DMS114 treated with DMSO at 0.1 percent for 48 hours (cell line): ENCODE measurements around the gene NLGN1.

ENCODE experiments used
- DNase-seq: peaks from one replicate; lab custom pipeline; 2025; ENCODE audit not compliant: unreplicated experiment; lab: John Stamatoyannopoulos, UW

The NLGN1 gene

DNA sequence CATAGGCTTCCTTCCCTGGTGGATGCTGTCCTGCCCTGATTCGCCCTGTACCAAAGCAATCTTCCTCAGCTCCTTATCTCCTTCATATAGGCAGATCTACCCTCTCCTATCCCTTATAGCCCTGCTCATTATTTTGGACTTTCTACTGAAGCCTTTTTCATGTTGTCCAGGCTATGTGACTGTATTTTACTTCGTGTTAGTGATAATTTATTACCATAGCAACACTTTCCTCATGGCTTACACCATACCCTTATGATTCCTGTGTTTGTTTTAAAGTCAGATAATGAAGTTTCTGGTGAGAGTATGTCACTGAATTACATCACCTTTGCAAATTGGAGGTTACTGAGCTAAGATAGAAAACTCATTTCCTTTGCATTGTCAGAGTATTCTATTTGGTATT is 352.6 kb downstream of the NLGN1 start:
- no peak for DNase-seq

DNA sequence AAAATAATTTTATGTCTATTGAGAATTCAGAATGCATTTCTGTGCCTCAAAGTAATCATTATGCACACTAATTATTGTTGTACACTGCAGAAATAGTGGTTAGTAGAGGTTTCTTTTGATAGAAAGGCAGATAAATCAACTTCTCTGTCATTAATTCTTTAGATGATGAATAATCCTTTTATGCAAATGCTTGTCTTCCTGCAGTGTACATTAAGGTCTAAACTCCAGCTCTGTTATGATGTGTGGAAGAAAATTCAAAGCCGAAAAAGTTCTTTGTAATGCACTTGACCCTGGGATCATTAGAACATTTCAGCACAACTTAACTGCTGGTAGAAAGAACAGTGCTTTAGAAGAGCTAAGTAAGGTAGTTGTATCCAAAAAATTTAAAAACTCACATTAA is 353.0 kb downstream of the NLGN1 start:
- DNase-seq: no peak

DNA sequence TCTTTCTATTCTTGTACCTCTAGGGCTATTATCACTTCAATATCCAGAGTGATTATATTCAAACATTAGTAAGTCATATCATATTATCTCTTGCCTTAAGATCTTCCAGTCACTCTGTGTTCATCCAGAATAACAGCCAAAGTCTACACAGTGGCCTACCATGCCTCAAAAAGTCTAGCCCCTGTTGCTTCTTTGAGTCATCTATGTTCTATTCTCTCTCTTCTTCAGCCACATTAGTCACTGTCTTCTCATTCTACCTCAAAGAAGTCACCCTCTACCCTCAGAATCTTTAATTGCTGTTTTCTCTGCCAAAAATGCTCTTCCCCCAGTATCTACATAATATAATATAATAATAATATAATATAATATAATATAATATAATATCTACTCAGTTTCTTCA is 356.0 kb downstream of the NLGN1 start:
- DNase-seq: no peak

DNA sequence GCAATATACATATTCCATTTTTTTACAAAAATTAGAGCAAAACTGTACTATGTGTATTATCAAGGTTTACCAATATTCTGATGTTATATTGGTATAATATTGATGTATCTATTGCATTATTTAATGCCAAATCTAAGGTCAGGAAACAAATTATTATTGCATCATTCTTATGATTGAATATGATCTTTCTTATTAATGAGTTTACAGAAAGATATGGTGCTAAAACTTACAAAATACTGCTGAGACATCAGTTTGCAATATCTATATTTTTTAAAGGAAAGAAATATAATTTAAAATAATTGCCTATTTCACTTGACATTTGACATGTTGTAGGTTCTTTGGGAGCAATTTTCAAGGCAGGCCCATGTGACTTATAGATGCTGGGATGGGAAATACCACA is 357.6 kb downstream of the NLGN1 start:
- DNase-seq: no peak

DNA sequence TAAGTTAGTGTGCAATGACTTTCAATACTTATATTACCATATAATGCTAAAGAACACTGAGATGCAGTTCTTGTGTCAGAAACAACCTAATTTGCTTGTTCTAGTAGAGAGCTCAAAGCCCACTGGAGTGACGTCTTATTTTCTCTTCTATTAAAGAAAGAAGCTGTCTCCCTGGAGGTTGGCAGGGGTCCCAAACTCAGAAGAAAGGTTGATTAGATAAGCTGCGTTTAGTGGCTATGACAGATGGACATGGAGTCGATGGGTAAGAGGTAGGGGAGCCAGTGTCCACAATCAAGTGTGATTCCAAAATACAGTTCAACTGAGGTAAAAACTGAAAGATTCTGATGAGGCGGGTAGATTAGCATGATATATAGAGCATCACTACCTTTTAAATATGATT is 363.6 kb downstream of the NLGN1 start:
- DNase-seq: no peak

DNA sequence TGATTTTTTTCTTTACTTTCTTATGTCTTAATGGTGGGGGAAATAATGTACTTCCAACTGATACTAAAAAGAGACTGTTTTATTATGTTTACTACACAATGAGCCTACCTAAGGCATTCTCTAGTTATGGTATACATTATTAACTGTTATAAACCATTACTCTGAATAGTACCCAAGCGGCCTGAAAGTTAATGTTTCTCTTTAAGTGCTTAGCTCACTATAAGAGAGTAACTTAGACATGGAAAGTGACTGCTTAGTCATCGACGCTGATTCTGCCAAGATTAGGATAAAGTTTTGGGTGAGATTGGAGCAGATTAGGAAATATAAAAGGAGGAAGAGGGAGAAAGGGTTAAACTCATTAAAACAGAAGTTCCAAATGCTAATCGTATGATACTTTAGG is 365.0 kb downstream of the NLGN1 start:
- DNase-seq: no peak

DNA sequence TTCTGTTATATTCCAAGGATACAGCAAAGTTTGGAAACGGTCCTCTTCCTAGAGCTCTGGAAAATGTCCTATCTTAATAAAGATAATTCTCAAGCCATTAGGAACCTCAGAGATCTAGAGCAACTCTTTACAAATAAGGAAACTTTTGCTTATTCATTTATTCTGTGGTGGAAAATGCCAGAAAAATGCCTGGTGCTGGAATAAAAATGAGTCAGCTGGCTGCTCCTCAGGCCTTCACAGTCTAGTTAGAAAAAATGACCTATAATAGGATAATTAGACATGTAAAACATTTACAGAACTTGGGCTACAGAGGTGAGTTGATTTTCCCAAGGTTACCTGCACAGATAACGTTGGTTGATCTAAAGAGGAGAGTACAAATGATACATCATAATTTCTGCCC is 372.5 kb downstream of the NLGN1 start:
- no peak for DNase-seq

DNA sequence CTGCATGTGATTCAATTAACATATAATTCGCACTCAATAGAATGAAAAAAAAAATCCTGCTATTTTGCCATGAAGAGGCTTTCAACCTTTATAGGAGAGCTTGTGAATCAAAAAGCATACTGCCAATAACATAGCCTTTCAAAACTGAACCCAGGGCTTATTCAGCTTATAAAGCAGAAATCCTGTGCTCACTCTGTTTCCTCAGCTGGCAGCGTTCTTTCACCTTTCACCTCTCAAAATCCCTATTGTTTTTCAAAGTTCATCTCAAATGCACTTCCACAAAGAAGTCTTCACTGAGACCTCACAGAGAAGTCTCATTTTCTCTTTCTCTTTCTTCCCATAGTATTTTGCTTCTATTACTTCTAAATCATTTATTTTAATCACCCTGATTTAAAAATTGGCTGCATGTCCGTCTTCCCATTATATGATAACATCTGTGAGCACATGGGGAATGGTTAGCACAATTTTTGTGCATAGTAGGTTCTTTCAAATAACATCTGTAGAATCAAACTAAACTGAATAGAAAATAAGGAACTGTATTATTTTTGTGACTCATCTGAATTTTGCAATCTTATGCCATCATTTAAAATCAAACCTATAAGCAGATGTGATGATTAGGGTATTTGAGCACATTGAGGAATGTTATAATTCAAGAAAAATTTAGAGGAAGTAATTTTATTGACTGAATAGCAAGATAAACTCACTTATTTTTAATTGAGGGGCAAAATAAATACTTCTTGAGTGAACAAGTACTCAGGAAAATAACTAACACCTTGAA is 373.4 kb downstream of the NLGN1 start:
- no peak for DNase-seq

DNA sequence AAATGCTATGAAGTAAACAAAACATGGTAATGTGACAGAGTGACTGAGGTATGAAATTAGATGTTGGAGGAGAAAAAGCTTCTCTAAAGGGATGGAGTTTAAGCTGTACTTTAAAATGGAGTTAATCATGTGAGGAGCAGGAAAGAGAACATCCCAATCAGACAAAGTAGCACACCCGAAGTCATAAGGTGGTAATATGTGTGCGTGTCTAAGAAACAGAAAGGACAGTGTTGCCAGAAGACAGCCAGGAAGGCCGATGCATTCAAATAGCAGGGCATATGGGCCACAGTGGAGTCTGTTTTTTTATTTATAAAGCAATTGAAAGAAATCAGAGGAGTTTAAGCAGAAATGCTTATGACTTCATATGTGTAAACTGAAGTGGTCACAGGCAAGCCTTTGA is 376.3 kb downstream of the NLGN1 start:
- DNase-seq: no peak

DNA sequence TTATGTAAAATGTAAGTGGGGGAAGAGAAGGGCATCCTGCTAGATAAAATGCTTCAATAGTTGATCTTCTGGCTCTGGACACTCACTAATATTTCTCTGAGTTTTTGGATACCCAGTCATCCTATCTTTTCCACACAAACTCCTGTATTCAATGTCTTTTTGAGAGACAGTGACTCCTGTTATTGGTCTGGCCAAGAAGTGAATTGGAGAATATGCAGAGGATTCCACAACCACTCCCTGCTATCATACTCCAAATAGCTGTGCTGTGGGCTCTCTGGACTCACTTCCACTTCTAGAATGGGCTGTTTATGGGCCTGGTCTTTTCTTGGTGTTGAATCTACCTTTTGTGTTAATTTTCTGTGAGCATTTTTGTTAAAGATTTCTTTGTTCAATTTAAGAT is 376.8 kb downstream of the NLGN1 start:
- no peak for DNase-seq

DNA sequence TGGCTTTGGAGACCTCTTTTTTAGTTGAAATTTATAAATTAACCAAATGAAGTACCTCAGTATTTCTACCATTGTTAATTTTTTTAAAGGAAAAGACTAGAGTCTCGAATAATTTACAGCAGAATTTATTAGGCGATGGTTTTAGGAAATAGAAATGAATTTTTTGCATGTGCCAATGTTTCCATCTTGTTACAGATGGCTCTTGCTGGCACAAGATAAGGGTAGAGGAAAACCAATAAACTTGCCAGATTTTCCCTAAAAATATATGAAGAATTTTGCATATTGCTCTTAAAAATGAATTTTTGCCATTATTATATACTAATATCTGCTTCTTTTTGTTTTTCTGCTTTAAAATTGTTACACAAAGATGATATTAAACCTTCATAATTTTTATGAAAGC is 380.7 kb downstream of the NLGN1 start:
- no peak for DNase-seq

DNA sequence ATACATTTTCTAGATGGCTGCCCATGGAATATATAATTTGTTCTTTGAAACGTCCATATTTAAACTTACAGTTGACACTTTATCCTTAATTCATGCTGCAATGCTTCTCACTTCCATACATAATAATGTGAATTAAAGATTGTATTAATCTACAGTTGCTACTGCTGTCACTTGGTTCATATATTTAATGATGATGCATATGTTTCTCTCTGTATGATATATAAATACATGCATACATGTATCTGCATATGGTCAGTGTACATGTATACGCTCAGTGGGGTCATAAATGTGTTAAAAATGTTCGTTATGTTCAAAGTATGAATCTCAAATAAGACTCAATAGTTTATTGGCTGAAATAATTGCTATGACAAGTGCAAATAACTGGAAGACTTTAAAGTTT is 382.5 kb downstream of the NLGN1 start:
- no peak for DNase-seq

DNA sequence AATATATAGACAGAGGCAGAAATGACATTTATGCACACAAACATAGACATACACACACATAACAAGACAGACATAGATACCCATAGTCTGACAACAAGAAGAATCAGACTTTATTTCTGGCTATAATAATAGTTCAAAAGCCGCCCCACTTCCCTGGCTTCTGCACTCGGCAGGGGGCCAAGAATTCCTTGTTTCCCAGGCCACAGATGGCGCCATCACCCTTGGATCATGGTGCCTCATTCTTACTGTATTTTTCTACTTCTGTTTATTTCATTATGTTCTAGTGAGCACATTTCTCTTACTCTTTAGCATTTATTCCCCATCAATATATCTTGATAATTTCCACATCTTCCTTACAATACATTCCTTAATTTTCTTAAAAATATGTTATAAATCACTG is 387.5 kb downstream of the NLGN1 start:
- DNase-seq: no peak

DNA sequence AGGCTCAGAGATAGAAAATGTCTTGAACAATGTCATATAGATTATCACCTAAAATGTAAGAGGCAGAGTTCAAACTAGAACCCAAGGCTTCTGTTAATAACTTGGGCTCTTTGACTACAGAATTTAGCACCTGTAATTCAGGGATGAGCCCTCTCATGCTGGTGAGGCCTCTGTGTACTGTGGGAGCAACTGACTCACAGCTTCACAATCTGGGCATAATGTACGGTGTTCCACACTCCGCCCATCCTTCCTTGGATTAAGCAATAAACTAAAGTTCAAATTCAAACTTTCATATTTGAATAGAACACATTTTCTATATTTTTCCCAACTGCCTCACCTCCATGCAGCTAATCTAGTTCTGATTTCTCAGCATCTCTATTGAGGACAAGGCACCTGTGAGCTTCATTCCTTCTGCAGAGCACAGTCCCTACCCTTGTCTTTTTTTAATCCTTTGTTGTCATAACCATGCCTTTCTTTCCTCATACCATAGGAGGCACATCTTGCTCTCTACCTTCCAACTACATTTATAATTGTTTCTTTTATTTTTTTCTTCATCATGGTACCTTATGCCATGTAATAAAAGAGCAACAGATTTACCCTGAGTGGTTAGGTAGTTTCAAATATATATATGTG is 392.1 kb downstream of the NLGN1 start:
- DNase-seq: no peak

DNA sequence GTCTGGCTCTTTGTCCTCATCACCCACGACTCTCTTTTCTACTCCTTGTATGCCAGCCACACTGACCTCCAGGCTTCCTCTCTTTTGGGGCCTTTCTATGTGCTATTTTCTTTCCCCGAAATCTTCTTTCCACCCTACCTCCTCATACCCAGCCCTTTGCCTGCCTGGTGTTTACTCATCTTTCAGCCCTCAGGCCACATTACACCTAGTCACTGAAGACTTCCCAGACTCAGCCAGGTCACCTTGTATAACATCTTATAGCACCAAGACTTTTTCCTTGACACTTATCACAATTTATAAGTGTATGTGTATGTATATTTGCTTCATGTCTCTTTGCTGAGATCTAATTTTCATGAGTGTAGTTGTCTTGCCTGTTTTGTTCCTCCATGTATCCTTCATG is 396.4 kb downstream of the NLGN1 start:
- no peak for DNase-seq

DNA sequence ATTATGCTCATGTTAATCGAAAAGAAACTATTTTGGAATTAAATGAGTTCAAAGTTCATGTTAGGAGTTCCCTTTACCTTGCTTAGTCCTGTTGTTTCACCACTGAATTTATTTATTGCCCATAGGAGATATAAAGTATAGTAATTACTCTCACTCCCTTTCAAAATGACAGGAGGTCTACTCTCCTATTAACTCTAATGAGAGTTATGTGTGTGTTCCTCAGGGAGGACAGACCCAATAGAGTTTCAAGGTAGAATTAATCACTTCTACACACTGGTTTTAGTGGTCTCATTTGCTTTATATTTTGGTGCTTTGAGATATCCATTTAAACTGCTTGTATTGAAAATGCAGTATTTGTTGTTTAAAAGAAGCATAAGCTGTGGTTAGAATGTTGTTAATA is 398.9 kb downstream of the NLGN1 start:
- no peak for DNase-seq

DNA sequence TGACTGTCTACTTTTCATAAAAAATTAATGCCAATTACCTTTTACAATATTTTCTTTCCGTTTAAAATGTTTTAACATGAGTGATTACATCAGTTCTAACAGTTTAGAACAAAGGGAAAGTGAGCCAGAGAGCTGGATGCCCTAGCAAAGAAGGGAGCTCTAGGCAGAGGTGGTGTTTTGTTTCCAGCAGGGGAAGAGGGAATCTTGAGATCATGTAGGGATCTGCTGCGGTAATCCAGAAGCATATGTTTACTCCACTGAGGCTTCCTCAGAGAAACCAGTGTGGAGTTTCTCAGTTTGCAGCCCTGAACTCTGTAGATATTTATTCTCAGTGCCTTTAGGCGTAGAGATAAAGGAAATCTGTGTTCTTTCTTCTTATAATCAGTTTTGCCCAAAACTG is 399.3 kb downstream of the NLGN1 start:
- no peak for DNase-seq

DNA sequence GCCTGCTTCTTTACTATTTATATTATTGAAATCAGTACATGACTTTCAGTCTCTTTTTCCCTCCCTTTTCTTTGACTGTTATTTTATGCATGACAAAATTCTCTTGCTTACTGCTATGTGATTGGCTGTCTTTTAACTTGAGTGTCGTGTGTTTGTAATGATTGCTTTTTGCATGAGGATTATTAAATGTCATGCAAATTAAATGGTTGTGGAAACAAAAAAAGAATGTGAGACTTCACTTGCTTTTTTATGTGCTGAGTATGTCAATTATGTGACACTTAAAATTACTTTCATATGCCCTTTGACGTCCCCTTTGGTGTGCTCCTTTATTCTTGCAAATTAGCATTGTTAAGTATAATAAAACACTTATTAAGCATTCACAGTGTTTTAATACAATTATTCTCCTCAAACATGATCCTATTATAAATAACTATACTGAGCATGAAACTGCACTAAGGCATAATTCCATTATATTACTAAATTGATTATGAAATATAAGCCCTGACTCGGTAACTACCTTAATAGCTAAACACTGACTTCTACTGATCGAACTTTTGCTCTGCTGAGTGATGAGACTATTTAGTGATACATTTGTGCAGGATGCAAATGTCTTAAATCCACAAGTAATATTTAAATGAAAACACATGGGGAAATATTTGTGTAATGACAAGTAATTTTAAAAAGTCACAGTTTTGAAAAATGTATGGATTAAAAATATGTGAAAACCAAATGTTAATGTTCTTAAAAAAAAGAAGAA is 401.7 kb downstream of the NLGN1 start:
- DNase-seq: no peak

DNA sequence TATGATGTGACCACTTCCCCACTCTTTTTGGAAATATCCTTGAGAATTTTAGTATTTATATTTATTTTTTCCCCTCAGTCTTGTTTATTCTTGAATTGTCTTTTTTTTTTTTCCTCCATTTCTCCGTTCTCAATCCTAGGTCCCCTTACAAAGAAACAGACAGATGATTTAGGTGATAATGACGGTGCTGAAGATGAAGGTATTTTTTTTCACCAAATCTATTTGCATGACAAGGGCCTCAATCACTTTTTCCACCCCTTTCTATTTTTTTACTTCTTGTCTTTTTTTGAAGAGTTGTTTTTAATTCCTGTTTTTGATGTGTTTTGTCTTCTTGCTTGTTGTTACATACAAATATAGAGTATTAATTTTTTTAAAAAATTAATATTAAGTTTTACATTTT is 402.6 kb downstream of the NLGN1 start:
- DNase-seq: no peak

DNA sequence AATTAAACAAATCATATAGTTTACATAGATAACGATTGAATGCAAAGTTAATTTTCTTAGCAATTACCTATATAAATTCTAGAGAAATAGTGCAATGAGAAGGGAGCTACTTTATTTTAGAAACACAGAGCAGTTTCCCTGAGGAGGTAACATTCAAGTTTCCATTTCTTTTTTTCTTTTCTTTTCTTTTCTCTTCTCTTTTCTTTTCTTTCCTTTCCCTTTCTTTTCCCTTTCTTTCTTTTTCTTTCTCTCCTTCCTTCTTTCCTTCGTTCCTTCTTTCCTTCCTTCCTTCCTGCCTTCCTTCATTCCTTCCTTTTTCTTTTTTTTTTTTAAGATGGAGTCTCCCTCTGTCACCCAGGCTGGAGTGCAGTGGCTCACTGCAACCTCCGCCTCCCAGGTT is 417.3 kb downstream of the NLGN1 start:
- no peak for DNase-seq

DNA sequence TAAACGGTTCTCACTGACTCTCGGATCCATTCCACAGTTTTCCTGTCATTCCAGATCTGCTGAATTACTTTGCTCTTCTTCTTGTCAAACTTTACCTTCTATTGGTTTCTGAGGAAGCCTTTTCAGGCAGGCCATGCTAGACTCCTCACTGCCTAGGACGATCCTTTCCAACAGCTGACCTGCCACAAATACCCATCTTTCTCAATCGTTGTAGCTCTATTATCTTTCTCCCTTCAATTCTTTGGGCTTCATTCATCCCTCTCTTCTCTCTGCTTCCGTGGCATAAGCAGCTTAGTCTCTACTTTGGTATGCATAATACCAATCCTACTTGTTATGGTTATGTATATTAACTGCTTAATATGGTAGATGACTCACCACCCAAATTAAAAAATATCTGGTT is 421.8 kb downstream of the NLGN1 start:
- DNase-seq: no peak

DNA sequence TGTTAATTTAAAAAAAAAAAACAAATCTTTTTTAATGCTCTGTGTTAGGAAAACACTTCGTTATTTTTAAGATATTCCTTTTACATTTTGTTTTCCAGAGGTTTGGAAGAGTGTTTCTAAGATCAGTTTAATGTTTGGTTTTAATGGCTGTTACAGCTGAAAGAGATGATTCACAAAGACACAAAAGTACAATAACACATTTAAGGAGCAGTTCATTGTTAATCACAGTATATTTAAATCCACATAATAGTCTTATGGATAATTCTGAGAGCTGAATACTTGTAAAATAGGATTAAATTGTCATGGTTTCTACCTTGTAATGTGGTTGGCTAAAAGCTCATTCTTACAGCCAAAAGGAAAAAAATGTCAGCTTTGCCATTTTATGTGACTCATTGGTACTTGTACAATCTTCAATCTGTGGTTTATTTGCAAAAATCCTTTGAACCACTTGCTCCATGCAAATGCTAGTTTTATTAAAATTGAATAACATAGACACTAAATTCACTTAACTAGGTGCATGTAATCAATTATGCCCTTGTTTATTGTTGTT is 426.4 kb downstream of the NLGN1 start:
- DNase-seq: no peak
